Liver (tissue), 3 donors: ENCODE measurements around the gene ZNF287.

ENCODE experiments used
- FOXA1 ChIP-seq: IDR thresholded peaks from 2 replicates; pipeline ENCODE4 v1.6.1; 2016; ENCODE audit warnings: antibody characterized with exemption
- GABPA ChIP-seq, 2 donors: IDR thresholded peaks in 1 of 2; conservative IDR thresholded peaks in 1 of 2; 2 replicates each; pipeline ENCODE4 v1.6.1; 2016; ENCODE audit warnings: antibody characterized with exemption in 2 of 2, mild to moderate bottlenecking in 1 of 2, moderate library complexity in 1 of 2
- HNF4A ChIP-seq, 2 donors: conservative IDR thresholded peaks; 2 replicates each; pipeline ENCODE4 v1.6.1; 2016; ENCODE audit warnings: antibody characterized with exemption in 2 of 2, mild to moderate bottlenecking in 2 of 2
- JUND ChIP-seq, 2 donors: IDR thresholded peaks; 2 replicates each; pipeline ENCODE4 v1.6.1; 2016; ENCODE audit warnings: antibody characterized with exemption in 2 of 2
- NR2F2 ChIP-seq: IDR thresholded peaks from 2 replicates; pipeline ENCODE4 v1.6.1; 2016; ENCODE audit warnings: antibody characterized with exemption
- RAD21 ChIP-seq, 2 donors: IDR thresholded peaks; 2 replicates each; pipeline ENCODE4 v1.6.1; 2016; ENCODE audit warnings: antibody characterized with exemption in 2 of 2, mild to moderate bottlenecking in 2 of 2
- RXRA ChIP-seq, 2 donors: IDR thresholded peaks; 2 replicates each; pipeline ENCODE4 v1.6.1; 2017 to 2018; ENCODE audit warnings: antibody characterized with exemption in 2 of 2, mild to moderate bottlenecking in 1 of 2
- TAF1 ChIP-seq: conservative IDR thresholded peaks from 2 replicates; pipeline ENCODE4 v1.6.1; 2016; ENCODE audit warnings: antibody characterized with exemption, mild to moderate bottlenecking
- YY1 ChIP-seq: IDR thresholded peaks from 2 replicates; pipeline ENCODE4 v1.6.1; 2016; ENCODE audit warnings: antibody characterized with exemption, mild to moderate bottlenecking
- TF ChIP-seq, protein P1 (sequence below): fragments of 150-350 bp; IDR thresholded peaks from 2 replicates; pipeline ENCODE4 v1.5.1; 2017; ENCODE audit warnings: improper control_type of control experiment, low read depth, low read length; ENCODE audit not compliant: missing input control
- TF ChIP-seq, protein P2 (sequence below): IDR thresholded peaks from 2 replicates; pipeline ENCODE4 v1.6.1; 2016; ENCODE audit warnings: antibody characterized with exemption, mild to moderate bottlenecking
- TF ChIP-seq, protein P3 (sequence below): IDR thresholded peaks from 2 replicates; pipeline ENCODE4 v1.6.1; 2016; ENCODE audit warnings: antibody characterized with exemption
- TF ChIP-seq, protein P4 (sequence below): IDR thresholded peaks from 2 replicates; pipeline ENCODE4 v1.6.1; 2016; ENCODE audit warnings: antibody characterized with exemption
- donor health status: healthy.
- donor health status: healthy.

DNA sequence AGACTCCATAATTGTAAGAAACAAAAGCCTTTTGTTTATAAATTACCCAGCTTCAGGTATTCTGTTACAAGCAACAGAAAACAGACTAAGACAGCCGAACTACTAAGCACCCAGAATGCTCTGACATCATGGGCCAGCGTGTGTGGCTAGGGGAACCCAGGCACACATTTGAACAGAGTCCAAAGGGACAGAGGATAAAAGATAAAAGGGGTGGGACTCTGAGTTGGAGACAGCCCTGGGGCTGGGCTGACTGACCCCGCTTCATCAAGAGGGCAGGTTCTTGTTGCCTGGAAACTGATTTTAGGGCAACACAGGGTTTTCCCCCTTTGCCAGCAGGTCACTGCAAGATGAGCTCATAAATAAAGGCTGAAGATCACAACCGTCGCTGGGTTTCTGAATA, 30.5 kb upstream of the ZNF287 start:
- TF ChIP-seq, protein P1, sequence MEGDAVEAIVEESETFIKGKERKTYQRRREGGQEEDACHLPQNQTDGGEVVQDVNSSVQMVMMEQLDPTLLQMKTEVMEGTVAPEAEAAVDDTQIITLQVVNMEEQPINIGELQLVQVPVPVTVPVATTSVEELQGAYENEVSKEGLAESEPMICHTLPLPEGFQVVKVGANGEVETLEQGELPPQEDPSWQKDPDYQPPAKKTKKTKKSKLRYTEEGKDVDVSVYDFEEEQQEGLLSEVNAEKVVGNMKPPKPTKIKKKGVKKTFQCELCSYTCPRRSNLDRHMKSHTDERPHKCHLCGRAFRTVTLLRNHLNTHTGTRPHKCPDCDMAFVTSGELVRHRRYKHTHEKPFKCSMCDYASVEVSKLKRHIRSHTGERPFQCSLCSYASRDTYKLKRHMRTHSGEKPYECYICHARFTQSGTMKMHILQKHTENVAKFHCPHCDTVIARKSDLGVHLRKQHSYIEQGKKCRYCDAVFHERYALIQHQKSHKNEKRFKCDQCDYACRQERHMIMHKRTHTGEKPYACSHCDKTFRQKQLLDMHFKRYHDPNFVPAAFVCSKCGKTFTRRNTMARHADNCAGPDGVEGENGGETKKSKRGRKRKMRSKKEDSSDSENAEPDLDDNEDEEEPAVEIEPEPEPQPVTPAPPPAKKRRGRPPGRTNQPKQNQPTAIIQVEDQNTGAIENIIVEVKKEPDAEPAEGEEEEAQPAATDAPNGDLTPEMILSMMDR: no peak
- TF ChIP-seq JUND (IDR thresholded peaks at IDR 0.05): no peak
- TF ChIP-seq NR2F2: no peak
- TF ChIP-seq, protein P2, sequence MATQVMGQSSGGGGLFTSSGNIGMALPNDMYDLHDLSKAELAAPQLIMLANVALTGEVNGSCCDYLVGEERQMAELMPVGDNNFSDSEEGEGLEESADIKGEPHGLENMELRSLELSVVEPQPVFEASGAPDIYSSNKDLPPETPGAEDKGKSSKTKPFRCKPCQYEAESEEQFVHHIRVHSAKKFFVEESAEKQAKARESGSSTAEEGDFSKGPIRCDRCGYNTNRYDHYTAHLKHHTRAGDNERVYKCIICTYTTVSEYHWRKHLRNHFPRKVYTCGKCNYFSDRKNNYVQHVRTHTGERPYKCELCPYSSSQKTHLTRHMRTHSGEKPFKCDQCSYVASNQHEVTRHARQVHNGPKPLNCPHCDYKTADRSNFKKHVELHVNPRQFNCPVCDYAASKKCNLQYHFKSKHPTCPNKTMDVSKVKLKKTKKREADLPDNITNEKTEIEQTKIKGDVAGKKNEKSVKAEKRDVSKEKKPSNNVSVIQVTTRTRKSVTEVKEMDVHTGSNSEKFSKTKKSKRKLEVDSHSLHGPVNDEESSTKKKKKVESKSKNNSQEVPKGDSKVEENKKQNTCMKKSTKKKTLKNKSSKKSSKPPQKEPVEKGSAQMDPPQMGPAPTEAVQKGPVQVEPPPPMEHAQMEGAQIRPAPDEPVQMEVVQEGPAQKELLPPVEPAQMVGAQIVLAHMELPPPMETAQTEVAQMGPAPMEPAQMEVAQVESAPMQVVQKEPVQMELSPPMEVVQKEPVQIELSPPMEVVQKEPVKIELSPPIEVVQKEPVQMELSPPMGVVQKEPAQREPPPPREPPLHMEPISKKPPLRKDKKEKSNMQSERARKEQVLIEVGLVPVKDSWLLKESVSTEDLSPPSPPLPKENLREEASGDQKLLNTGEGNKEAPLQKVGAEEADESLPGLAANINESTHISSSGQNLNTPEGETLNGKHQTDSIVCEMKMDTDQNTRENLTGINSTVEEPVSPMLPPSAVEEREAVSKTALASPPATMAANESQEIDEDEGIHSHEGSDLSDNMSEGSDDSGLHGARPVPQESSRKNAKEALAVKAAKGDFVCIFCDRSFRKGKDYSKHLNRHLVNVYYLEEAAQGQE: no peak
- TF ChIP-seq HNF4A (conservative IDR thresholded peaks at IDR 0.05): peak in 1 of 2 donors; percentile 70
- no peak for TF ChIP-seq TAF1
- no peak for TF ChIP-seq YY1
- no peak for TF ChIP-seq FOXA1
- no peak for TF ChIP-seq RXRA (IDR thresholded peaks at IDR 0.05)
- TF ChIP-seq, protein P3, sequence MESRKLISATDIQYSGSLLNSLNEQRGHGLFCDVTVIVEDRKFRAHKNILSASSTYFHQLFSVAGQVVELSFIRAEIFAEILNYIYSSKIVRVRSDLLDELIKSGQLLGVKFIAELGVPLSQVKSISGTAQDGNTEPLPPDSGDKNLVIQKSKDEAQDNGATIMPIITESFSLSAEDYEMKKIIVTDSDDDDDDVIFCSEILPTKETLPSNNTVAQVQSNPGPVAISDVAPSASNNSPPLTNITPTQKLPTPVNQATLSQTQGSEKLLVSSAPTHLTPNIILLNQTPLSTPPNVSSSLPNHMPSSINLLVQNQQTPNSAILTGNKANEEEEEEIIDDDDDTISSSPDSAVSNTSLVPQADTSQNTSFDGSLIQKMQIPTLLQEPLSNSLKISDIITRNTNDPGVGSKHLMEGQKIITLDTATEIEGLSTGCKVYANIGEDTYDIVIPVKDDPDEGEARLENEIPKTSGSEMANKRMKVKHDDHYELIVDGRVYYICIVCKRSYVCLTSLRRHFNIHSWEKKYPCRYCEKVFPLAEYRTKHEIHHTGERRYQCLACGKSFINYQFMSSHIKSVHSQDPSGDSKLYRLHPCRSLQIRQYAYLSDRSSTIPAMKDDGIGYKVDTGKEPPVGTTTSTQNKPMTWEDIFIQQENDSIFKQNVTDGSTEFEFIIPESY: no peak
- no peak for TF ChIP-seq RAD21 (IDR thresholded peaks at IDR 0.05)
- no peak for TF ChIP-seq GABPA (IDR thresholded peaks at IDR 0.05 in 1 of 2, conservative IDR thresholded peaks at IDR 0.05 in 1 of 2)
- TF ChIP-seq, protein P4, sequence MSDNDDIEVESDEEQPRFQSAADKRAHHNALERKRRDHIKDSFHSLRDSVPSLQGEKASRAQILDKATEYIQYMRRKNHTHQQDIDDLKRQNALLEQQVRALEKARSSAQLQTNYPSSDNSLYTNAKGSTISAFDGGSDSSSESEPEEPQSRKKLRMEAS: no peak
